CD8-positive, alpha-beta memory T cell (primary cell): ENCODE data around the gene MDFI. TPM values are rescaled to one million over a fixed set of nuclear protein-coding genes. Genes with fewer than 3 reads are reported as not detected.

ENCODE experiments used
- CTCF ChIA-PET: fragments of 350-600 bp; sonication (Branson Sonifier 250); formaldehyde crosslinking; loops from one replicate; lab custom pipeline; 2021; ENCODE audit warnings: antibody characterized with exemption; lab: Charles Lee
- POLR2A ChIA-PET: fragments of 350-600 bp; sonication (Branson Sonifier 250); formaldehyde crosslinking; loops from one replicate; lab custom pipeline; 2021; ENCODE audit warnings: antibody characterized with exemption; lab: Charles Lee
- DNase-seq, 5 donors: peaks; one replicate each; pipeline versions ENCODE4 v3.0.0 to v3.0.0-alpha.2; 2020 to 2022; ENCODE audit warnings: mixed read lengths in 1 of 5
- H3K27ac ChIP-seq: one replicate; pipeline ENCODE4 v1.7.0; 2013; ENCODE audit warnings: low read depth, mild to moderate bottlenecking, low read length, moderate library complexity
- H3K27me3 ChIP-seq: 2 replicates; pipeline ENCODE4 v1.7.0; 2013; ENCODE audit warnings: low read length, mild to moderate bottlenecking; ENCODE audit not compliant: insufficient read depth, poor library complexity, severe bottlenecking
- H3K36me3 ChIP-seq: 2 replicates; pipeline ENCODE4 v1.7.0; 2013; ENCODE audit warnings: mild to moderate bottlenecking, low read length, moderate library complexity; ENCODE audit not compliant: insufficient read depth
- H3K4me1 ChIP-seq: 2 replicates; pipeline ENCODE4 v1.7.0; 2013; ENCODE audit warnings: mild to moderate bottlenecking, low read length, moderate library complexity; ENCODE audit not compliant: insufficient read depth
- H3K4me3 ChIP-seq: 2 replicates; pipeline ENCODE4 v1.7.0; 2013; ENCODE audit warnings: mild to moderate bottlenecking, low read length
- H3K9me3 ChIP-seq: 2 replicates; pipeline ENCODE4 v1.7.0; 2013; ENCODE audit warnings: mild to moderate bottlenecking, low read length
- H3K27ac Mint-ChIP-seq, 8 donors: one replicate each; pipeline ENCODE4 v1.8.0; 2020 to 2021; ENCODE audit warnings: mixed read lengths in 8 of 8, mild to moderate bottlenecking in 6 of 8, inconsistent platforms in 3 of 8, moderate library complexity in 3 of 8
- H3K27me3 Mint-ChIP-seq, 2 donors: one replicate each; pipeline ENCODE4 v1.8.0; 2020 to 2021; ENCODE audit warnings: mixed read lengths in 2 of 2, mild to moderate bottlenecking in 1 of 2, moderate library complexity in 1 of 2
- H3K36me3 Mint-ChIP-seq, 3 donors: one replicate each; pipeline ENCODE4 v1.8.0; 2020 to 2021; ENCODE audit warnings: mixed read lengths in 3 of 3, inconsistent platforms in 1 of 3, mild to moderate bottlenecking in 1 of 3
- H3K4me1 Mint-ChIP-seq, 3 donors: one replicate each; pipeline ENCODE4 v1.8.0; 2020 to 2021; ENCODE audit warnings: mixed read lengths in 3 of 3, inconsistent platforms in 1 of 3, mild to moderate bottlenecking in 1 of 3
- H3K4me3 Mint-ChIP-seq, 7 donors: one replicate each; pipeline ENCODE4 v1.8.0; 2020 to 2021; ENCODE audit warnings: mixed read lengths in 7 of 7, mild to moderate bottlenecking in 6 of 7, moderate library complexity in 4 of 7, inconsistent platforms in 2 of 7
- H3K9me3 Mint-ChIP-seq, 5 donors: one replicate each; pipeline ENCODE4 v1.8.0; 2020 to 2022; ENCODE audit warnings: mixed read lengths in 5 of 5, mild to moderate bottlenecking in 3 of 5, moderate library complexity in 2 of 5, inconsistent platforms in 1 of 5
- polyA plus RNA-seq: library from polyadenylated mRNA; unstranded; fragments of 300-500 nt; fragmentation: Illumina TruSeq; gene quantifications from one replicate; pipeline ENCODE4 v1.2.3, GENCODE V29; 2021
- total RNA-seq, 2 experiments: library from RNA; stranded (reverse); gene quantifications; one replicate each; pipeline ENCODE4 v1.2.3, GENCODE V29; 2021

Gene MDFI
- total and polyA plus RNA-seq, 3 experiments from 2014 or later, result not detected

DNA sequence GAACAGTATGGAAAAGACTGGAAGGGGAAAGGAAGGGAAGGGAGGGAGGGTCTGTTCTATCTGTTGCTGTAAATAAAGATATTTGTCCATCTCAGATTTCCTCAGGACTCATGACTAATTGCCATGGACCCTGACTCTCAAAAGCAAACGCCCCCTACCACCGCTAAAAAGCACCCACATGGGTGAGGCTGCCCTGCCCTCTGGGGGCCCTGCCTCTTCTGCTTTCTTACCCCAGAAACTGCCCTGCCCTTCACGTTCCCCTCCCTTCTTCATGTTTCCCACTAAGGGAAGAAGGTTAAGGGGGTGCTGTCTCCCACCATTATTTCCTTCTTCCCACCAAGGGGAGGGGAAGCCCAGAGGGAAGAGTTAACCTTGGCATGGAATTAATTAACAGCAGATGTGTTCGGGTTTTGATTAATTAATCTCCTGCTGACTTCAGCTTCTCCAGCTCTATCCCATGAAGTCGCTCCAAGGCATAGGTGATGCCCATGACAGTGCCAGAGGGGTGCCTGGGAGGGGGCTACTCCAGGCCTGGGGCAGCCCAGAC is 16.0 kb downstream of the MDFI start:
- DNase-seq, result no peak
- Mint-ChIP-seq H3K4me3 (no peak overlapping the region), H3K9me3 (no peaks in the 10 kb centered on the region), H3K36me3 (no peaks in the 10 kb centered on the region), H3K4me1 (no peaks in the 10 kb centered on the region), H3K27ac (no peak overlapping the region), H3K27me3 (peaks cover 12 to 55% of the 10 kb centered on the region in 2 donors)
- Histone ChIP-seq H3K27me3 (peaks cover 4% of the 10 kb centered on the region), H3K4me1 (no peaks in the 10 kb centered on the region), H3K9me3 (no peaks in the 10 kb centered on the region), H3K27ac (no peak overlapping the region), H3K4me3 (no peak overlapping the region), H3K36me3 (no peaks in the 10 kb centered on the region)
- ChIA-PET POLR2A (no interaction called here), CTCF (no interaction called here)

- no peak overlapping the region for H3K27ac ChIP-seq
- H3K4me1 Mint-ChIP-seq, result no peaks in the 10 kb centered on the region
- no peak overlapping the region for H3K4me3 ChIP-seq
- H3K36me3 Mint-ChIP-seq, result no peaks in the 10 kb centered on the region
- no peaks in the 10 kb centered on the region for H3K9me3 ChIP-seq
- H3K36me3 ChIP-seq, result no peaks in the 10 kb centered on the region
- peaks cover 14 to 56% of the 10 kb centered on the region in 2 donors for H3K27me3 Mint-ChIP-seq
- H3K4me1 ChIP-seq, result no peaks in the 10 kb centered on the region
- H3K4me3 Mint-ChIP-seq, result no peak overlapping the region
- POLR2A ChIA-PET, result no interaction called here
- CTCF ChIA-PET, result no interaction called here
- no peak for DNase-seq
- no peak overlapping the region for H3K27ac Mint-ChIP-seq
- H3K27me3 ChIP-seq, result peaks cover 4% of the 10 kb centered on the region
- H3K9me3 Mint-ChIP-seq, result no peaks in the 10 kb centered on the region
Observed at GRCh38 chr6:41654698-41655151, 16.5 kb downstream of the MDFI start.

DNA sequence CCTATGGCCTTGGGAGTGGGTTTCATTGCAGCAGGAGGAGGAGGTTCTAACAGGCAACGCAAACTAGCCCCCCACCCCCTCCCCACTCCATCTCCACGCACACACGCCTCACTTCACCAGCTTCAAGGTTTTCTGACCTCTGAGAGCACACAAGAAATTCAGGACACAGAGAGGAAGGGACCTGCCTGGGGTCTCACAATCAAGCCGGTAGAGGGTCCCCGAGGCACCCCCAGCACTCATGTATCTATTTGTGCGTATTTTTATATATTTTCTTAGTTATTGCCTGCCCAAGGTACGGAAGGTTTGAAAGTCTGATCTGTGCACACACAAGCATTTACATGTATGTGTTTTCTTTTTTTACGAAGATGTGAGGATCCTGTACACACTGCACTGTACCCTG is 16.9 kb downstream of the MDFI start:
- Mint-ChIP-seq H3K36me3 (no peaks in the 10 kb centered on the region), H3K4me3 (no peak overlapping the region), H3K27ac (no peak overlapping the region), H3K9me3 (no peaks in the 10 kb centered on the region), H3K4me1 (no peaks in the 10 kb centered on the region), H3K27me3 (peaks cover 14 to 56% of the 10 kb centered on the region in 2 donors)
- Histone ChIP-seq H3K27me3 (peaks cover 7% of the 10 kb centered on the region), H3K9me3 (no peaks in the 10 kb centered on the region), H3K4me3 (no peak overlapping the region), H3K4me1 (no peaks in the 10 kb centered on the region), H3K36me3 (no peaks in the 10 kb centered on the region), H3K27ac (no peak overlapping the region)
- no peak for DNase-seq
- CTCF ChIA-PET, result no interaction called here
- POLR2A ChIA-PET, result no interaction called here

- no peaks in the 10 kb centered on the region for H3K36me3 ChIP-seq
- no peaks in the 10 kb centered on the region for H3K36me3 Mint-ChIP-seq
- CTCF ChIA-PET, result no interaction called here
- H3K27ac ChIP-seq, result no peak overlapping the region
- no peaks in the 10 kb centered on the region for H3K9me3 Mint-ChIP-seq
- peaks cover 7% of the 10 kb centered on the region for H3K27me3 ChIP-seq
- no peak overlapping the region for H3K4me3 ChIP-seq
- POLR2A ChIA-PET, result no interaction called here
- peaks cover 14 to 60% of the 10 kb centered on the region in 2 donors for H3K27me3 Mint-ChIP-seq
- no peaks in the 10 kb centered on the region for H3K4me1 Mint-ChIP-seq
- H3K9me3 ChIP-seq, result no peaks in the 10 kb centered on the region
- no peak overlapping the region for H3K27ac Mint-ChIP-seq
- no peak for DNase-seq
- H3K4me3 Mint-ChIP-seq, result no peak overlapping the region
- H3K4me1 ChIP-seq, result no peaks in the 10 kb centered on the region
Observed at GRCh38 chr6:41655646-41656001, 17.4 kb downstream of the MDFI start.

DNA sequence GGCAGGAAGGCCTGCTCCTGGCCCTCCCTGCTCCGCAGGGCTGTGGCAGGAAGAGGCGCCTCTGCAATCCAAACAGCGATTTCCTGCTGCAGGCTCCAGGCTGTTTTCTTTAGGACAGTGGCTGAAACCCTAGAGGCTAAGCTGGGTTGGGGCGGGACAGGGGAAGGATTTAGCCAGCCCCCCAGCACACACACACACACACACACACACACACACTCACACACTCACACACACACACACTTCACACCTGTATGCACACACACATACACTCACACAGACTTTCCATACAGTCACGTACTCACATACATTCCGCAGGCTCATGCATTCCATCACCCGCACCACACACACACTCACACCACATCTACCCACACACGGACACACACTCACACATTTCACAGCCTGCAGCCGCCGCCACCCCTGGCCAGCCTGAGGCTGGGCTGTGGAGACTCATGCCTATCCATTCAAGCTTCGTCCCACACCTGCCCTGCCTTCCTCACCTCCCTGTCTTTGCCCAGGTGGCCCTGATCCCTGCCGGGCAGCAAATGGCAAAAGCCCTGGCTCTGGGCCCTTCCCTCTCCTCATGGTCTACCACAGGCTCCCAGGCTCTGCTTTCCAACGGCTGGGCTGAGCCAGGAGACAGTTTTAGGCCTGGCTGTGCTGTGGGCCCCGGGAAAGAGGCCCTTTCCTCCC is 17.9 kb downstream of the MDFI start:
- ChIA-PET CTCF (no interaction called here), POLR2A (no interaction called here)
- H3K27ac Mint-ChIP-seq, result no peak overlapping the region
- no peaks in the 10 kb centered on the region for H3K4me1 Mint-ChIP-seq
- H3K4me3 Mint-ChIP-seq, result no peak overlapping the region
- Histone ChIP-seq H3K4me3 (no peak overlapping the region), H3K9me3 (no peaks in the 10 kb centered on the region), H3K27me3 (peaks cover 7% of the 10 kb centered on the region), H3K36me3 (no peaks in the 10 kb centered on the region), H3K27ac (no peak overlapping the region), H3K4me1 (no peaks in the 10 kb centered on the region)
- no peaks in the 10 kb centered on the region for H3K36me3 Mint-ChIP-seq
- H3K27me3 Mint-ChIP-seq, result peaks cover 15 to 63% of the 10 kb centered on the region in 2 donors
- DNase-seq, result no peak
- H3K9me3 Mint-ChIP-seq, result no peaks in the 10 kb centered on the region

DNA sequence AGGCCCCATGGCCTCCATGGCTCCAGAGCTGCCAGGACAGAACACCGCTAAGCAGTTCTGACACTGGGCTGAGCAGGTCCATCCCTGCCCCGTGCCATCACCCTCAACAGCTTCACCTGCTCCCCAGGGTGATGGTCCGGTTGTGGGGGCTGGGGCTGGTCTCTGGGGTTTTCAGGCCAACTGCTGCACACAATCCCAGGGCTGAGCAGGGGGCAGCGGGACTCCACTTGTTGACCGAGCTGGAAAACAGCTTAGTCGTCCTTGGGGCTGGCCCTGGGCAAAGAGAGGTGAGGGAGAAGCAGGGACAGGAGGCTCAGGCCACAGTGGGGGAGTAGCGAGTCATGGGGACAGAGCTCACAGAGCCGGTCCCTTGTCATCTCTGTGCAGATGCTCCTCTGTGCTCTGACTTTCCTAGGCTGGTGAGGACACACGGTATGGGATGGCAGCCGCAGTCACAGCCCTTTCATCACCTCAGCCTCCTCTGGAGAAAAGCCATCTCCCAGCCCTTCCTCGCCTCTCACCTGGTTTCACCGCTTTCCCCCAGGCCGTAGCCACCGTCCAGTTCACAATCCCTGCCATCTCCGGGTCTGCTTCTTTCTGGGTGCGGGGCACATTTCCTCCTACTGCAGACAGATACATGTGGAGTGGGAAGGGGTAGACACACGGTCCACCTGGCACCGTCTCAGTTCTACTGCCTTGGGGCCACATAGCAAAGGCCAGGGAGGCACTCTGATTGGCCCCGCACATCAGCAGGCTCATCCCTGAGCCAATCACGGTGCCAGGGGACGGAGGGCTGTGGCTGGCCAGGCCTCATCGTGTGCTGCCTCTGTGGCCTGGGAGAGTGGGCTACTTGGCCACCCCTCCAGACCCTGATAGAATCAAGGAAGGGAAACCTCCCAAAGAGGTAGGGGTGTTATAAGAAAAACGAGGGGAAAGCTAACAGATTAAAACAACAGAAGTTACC is 19.1 kb downstream of the MDFI start:
- peaks cover 22 to 68% of the 10 kb centered on the region in 2 donors for H3K27me3 Mint-ChIP-seq
- H3K4me3 Mint-ChIP-seq, result no peak overlapping the region
- no peaks in the 10 kb centered on the region for H3K4me1 ChIP-seq
- ChIA-PET CTCF (no interaction called here), POLR2A (no interaction called here)
- DNase-seq, result no peak
- H3K36me3 Mint-ChIP-seq, result no peaks in the 10 kb centered on the region
- H3K27ac Mint-ChIP-seq, result peak overlapping the region in 1 of 8 donors; percentile 47
- H3K27me3 ChIP-seq, result peaks cover 7% of the 10 kb centered on the region
- H3K36me3 ChIP-seq, result no peaks in the 10 kb centered on the region
- H3K4me3 ChIP-seq, result no peak overlapping the region
- H3K9me3 Mint-ChIP-seq, result no peaks in the 10 kb centered on the region
- no peaks in the 10 kb centered on the region for H3K9me3 ChIP-seq
- H3K4me1 Mint-ChIP-seq, result no peaks in the 10 kb centered on the region
- no peak overlapping the region for H3K27ac ChIP-seq

DNA sequence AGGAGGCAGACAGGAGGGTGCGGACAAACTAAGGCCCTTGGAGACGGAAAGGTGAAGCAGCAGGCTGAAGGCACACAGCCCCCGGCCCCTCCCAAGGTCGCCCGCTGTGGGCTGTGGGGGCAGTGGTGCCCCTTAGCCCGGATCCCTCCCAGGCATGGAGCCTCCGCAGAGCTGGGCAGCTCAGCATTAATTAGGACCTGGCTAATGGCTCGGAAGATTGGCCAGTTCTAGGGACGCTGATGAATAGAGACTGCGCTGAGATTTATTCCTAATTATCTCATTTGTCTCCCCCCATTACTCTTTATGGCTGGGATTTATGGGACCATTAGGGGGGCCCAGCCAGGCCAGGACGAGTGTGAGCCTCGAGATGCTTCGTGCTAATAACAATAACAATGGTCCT is 20.4 kb downstream of the MDFI start:
- no peak overlapping the region for H3K27ac ChIP-seq
- no peak overlapping the region for H3K4me3 ChIP-seq
- no peaks in the 10 kb centered on the region for H3K9me3 Mint-ChIP-seq
- no peaks in the 10 kb centered on the region for H3K36me3 ChIP-seq
- peaks cover 7% of the 10 kb centered on the region for H3K27me3 ChIP-seq
- H3K36me3 Mint-ChIP-seq, result no peaks in the 10 kb centered on the region
- no peaks in the 10 kb centered on the region for H3K4me1 Mint-ChIP-seq
- no peaks in the 10 kb centered on the region for H3K4me1 ChIP-seq
- H3K27me3 Mint-ChIP-seq, result peaks cover 28 to 70% of the 10 kb centered on the region in 2 donors
- ChIA-PET POLR2A (no interaction called here), CTCF (interaction anchor here (1.6 kb wide), 1 partner anchor 25 kb away, joined by 3 read pairs; no protein-coding TSS in a partner anchor)
- H3K4me3 Mint-ChIP-seq, result no peak overlapping the region
- DNase-seq, result no peak
- H3K9me3 ChIP-seq, result no peaks in the 10 kb centered on the region
- H3K27ac Mint-ChIP-seq, result no peak overlapping the region

DNA sequence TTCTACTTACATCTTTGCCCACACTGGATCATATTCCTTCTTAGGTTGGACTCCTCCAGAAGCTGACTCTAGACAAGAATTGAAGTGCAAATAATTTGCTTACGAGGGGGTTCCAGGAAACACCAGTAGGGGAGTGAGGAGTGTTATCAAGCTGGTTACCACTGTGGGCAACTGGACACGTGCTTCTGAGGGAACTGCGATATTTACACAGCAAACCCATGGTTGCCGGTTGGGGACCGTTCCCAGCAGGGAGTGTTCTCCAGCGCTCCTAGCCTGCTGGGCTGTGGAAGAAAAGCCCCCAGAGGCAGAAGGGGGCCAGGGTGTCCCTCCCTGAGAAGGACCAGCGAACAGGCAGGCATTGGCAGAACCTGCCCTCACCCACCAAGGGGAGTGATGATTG is 21.7 kb downstream of the MDFI start:
- ChIA-PET POLR2A (no interaction called here), CTCF (interaction anchor here (1.6 kb wide), 1 partner anchor 23 kb away, joined by 3 read pairs; no protein-coding TSS in a partner anchor)
- no peaks in the 10 kb centered on the region for H3K9me3 ChIP-seq
- no peak for DNase-seq
- H3K27me3 ChIP-seq, result peaks cover 7% of the 10 kb centered on the region
- no peak overlapping the region for H3K4me3 ChIP-seq
- H3K4me3 Mint-ChIP-seq, result no peak overlapping the region
- no peaks in the 10 kb centered on the region for H3K9me3 Mint-ChIP-seq
- H3K27ac Mint-ChIP-seq, result no peak overlapping the region
- no peaks in the 10 kb centered on the region for H3K36me3 ChIP-seq
- no peak overlapping the region for H3K27ac ChIP-seq
- H3K4me1 Mint-ChIP-seq, result no peaks in the 10 kb centered on the region
- H3K4me1 ChIP-seq, result no peaks in the 10 kb centered on the region
- no peaks in the 10 kb centered on the region for H3K36me3 Mint-ChIP-seq
- peaks cover 33 to 68% of the 10 kb centered on the region in 2 donors for H3K27me3 Mint-ChIP-seq
